HG03469 (cell line): ENCODE results near the gene UIMC1.
"Not testable (repeated sequence)": the region's sequence is repeated elsewhere in the genome, so short reads cannot be mapped to it uniquely, and the experiment has no call there.

ENCODE experiments used
- ATAC-seq: cut with Tn5 transposase; IDR thresholded peaks from one replicate; pipeline ENCODE4 v1.9.1; 2021; ENCODE audit warnings: mild to moderate bottlenecking, moderate library complexity, moderate number of reproducible peaks; ENCODE audit not compliant: unreplicated experiment

The UIMC1 gene

DNA sequence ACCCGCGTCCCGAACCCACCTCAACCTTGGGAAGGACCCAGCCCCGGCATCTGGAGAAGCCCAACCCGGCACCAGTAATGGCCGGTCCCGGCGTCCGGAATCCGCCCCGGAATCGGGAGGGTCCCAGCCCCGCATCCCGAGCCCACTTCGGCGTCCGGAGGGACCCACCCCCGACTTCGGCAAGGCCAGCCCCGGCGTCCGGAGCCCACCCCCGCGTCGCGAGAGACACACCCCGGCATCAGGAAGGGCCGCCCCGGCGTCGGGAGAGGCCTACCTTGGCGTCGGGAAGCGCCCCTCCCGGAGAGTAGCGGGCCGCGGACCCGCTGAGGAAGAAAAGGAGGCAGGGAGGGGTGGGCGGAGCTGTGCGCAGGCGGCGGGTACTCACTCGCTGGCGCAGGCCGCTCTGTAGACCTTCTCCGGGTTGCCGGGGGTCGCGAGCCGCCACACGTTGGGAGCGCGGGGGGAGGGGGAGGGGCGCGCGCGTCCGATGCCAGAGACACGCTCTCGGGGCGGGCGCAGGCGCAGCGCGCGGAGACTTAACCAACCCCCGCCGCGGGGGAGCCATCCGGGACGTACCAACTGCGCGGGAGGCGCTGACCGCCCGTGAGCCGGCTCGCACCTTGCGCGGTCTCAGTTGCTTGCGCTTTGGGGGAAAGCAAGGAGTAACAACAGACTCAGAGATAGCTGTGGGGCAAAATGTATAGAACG lies at the start of gene UIMC1:
TSS of gene UIMC1 (minus strand) at position 515 of the 708 bp plus-strand sequence. CDS start 24,164 bp downstream, outside the sequence.
- ATAC-seq, result peak; percentile 64

DNA sequence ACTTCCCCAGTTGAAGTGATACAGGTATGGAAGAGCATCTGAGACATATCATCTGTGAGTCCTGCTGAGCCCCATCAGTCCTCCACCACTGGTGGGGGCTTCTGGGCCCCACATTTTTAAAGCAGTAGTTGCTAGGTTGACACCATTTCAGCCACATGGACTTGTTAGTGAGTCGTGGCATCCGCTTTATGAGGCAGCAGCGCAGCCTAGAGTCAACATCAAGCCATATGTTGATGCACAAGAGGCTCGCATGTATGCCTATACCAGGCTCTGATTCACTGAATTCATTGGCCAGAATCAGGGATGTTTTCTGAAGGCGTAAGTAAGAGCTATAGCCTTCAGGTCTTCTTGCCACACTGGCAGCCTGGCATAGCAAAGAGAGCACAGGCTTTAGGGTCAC lies 42.7 kb upstream of the UIMC1 start:
- no peak for ATAC-seq

DNA sequence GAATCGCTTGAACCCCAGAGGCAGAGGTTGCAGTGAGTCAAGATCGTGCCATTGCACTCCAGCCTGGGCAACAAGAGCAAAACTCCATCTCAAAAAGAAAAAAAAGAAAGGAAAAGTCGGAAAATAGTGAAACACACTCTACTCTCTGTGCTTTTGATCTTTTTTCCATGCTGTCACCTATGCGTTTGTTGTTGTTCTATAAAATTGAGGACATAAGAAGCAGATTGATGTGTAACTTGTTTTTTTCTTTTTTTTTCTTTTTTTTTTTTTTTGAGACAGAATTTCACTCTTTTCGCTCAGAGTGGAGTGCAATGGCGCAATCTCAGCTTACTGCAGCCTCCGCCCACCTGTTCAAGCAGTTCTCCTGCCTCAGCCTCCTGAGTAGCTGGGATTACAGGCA lies 42.0 kb upstream of the UIMC1 start:
- not testable (repeated sequence) for ATAC-seq

DNA sequence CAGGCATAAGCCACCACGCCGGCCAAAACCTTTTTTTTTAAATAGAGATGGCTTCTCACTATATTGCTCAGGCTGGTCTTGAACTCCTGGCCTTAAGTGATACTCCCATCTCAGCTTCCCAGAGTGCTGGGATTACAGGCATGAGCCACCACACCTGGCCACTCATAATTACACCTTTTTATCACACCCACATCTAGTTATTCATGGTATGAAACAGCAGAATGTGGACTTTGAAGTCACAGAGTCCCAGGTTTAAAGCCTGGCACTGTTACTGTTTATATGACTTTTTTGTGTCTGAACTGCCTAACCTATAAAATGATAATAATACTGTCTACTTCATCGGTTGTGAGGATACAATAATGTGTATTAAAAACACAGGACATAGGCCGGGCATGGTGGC lies 39.1 kb upstream of the UIMC1 start:
- no peak for ATAC-seq

DNA sequence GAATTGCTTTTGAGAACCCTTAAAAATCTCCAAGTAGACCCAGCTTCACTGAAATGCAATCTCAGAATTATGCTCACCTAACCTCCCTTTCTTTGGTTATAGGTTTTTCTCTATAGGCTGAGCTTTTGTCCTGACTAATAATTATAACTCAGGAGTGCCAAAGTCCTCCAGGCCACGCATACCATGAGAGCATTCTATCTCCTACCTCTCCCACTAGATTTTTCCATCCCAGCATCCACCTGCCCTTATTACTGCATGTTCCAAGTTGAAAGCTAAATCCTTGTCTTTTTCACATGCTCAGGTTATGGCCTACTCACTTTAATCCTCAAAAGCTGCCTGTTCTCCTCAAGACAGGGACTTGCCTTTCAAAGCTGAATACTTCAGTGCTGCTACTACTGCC lies 38.1 kb upstream of the UIMC1 start:
- no peak for ATAC-seq

DNA sequence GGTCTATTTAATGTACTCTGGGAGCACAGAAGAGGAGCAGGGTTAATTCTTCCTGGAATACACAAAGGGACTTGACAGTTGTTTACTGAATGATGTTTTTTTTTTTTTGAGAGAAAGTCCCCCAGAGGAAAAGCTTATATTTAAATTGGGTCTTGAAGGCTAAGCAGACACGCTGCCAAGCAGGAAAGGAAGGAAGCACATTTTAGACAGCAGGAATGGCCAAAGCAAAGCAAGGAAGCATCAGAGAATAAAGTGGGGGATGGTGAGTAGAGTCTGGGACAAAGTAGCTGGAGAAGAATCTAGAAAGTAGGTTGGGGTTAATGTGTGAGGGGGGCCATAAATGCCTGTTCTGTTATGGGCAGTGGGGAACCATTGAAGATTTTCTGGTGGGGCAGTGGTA lies 37.4 kb upstream of the UIMC1 start:
- no peak for ATAC-seq

DNA sequence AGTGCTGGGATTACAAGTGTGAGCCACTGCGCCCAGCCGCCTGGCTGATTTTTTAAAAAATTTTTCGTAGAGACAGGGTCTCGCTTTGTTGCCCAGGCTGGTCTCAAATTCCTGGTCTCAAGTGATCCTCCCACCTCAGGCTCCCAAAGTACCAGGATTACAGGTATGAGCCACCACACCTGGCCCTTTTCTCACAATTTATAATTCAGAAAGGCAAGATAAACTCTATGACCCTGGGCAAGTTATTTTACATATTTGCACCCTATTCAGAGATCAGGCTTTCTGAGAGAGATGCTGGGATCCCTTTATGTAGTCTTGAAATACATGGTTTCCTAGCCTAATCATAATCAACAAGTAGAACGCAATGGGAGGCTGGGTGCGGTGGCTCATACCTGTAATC lies 36.5 kb upstream of the UIMC1 start:
- no peak for ATAC-seq

DNA sequence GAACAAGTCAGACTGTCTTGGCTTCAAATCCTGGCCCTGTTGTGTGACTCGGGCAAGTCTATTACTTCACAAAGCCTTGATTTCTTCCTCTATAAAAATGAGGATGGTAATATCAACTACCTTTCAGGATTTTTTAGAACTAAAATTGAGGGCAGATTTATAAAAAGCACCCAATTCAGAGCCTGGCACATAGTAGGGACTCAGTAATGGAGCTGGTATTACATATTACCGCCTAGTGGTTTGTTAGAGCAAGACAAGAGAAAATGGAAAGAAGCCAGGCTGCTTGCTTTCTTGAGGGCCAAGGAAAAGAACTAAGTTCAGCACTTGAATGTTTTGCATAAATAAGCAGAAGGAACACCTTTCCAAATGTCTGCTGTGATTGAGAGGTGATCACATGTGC lies 35.4 kb upstream of the UIMC1 start:
- ATAC-seq, result no peak

DNA sequence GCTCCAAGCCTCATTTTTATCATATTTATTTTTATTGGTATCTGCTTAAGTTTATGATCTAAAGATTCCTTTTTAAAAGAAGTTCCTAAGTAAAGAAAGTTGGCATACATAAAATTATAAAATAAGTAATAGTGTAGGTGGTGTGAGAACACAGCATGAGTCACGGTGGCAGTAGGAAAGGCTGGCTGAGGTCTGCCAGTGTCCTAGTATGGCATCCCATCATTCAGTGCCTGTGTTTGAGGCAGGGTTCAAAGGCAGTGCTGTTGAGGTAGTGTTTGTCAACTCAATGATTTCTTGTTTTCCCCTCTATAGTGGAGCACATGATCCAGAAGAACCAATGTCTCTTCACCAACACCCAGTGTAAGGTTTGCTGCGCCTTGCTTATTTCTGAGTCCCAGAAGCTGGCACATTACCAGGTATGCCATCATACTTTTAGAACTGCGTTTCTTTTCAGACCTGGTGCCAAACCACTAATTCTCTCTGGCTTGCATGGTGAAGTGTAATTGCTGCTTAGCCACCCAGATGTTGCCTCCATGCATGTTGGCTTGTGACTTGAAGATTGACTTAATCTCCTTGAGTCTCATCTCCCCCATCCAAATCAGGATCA lies 34.3 kb upstream of the UIMC1 start:
- no peak for ATAC-seq

DNA sequence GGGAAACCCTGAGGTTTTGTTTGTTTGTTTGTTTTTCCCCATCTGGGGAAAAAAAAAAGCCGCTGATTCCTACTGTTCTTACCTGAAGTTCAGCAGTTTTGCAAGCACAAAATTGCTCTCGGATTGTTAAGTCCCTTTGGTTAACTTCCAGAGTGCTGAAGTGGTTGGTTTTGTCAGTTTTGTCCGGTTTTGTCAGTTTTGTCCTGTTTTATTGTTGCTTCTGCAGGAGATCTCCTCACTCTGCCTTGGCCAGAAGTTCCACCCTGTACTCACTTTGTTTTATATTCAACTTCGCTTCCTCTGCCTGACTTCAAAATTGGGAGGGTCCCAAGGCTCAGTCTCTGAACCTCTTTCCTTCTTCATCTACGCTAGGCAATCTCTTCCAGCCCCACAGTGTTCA lies 30.3 kb upstream of the UIMC1 start:
- ATAC-seq, result no peak

DNA sequence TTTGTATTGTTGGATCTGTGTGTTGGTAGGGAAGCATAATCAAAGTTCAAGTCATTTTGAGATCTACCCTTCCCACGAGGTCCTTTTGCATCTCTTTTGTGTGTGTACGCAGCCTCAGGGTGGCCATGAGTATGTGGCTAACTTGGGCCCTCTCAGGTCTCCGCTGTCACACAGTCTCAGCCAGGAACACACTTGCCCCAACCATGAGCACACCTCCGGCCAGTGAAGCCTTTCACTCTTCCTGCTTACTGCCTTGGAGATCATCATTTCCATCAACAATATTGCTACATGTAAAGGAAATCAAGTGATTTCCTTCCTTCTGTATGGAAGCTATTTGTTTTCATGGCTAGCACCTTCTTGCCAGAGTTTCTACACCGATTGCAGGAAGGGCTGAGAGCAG lies 29.9 kb upstream of the UIMC1 start:
- no peak for ATAC-seq

DNA sequence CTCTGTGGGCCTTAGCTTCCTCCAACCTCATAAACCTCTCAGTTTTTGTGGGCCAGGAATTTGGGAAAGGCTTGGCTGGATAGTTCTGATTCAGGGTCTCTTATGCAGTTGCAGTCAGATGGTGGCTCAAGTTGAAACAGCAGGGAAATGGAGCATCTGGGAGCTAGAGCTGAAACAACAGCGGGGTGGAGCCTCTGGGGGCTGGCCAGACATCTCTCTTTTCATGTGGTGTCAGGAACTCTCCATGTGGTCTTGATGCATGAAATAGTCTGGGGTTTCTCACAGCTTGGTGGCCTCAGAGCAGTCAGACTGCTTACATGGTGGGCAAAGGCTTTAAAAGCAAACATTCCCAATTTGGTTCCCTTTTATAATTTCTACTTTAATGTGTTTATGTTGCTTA lies 29.4 kb upstream of the UIMC1 start:
- no peak for ATAC-seq

DNA sequence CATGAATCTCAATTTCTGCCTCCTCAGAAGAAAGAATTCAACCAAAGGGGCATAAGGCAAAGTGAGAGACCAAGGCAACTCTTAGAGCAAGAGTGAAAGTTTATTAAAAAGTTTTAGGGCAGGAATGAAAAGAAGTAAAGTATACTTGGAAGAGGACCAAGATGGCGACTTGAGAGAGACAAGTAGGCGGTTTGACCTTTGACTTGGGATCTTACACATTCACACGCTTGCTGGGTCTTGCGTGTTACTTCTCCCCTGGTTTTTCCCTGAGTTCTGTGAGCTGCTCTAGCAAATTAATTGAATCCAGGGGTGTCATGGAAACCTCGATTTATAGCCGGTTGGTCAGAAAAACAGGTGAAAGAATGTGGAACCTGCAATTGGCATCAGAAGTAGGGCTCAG lies 22.9 kb upstream of the UIMC1 start:
- ATAC-seq, result no peak

DNA sequence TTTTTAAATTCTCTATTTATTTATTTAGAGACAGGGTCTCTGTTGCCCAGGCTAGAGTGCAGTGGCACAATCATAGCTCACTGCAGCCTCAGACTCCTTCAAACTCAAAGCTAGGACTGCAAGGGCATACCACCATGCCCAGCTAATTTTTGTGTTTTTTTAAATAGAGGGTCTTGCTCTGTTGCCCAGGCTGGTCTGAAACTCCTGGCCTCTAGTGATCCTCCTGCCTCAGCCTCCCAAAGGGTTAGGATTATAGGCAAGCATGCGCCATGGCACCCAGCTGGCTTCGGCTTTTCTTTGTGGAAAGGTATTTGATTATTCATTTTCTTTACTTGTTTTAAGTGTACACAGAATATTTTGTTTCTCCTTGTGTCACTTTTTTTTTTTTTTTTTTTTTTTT lies 21.1 kb upstream of the UIMC1 start:
- no peak for ATAC-seq

DNA sequence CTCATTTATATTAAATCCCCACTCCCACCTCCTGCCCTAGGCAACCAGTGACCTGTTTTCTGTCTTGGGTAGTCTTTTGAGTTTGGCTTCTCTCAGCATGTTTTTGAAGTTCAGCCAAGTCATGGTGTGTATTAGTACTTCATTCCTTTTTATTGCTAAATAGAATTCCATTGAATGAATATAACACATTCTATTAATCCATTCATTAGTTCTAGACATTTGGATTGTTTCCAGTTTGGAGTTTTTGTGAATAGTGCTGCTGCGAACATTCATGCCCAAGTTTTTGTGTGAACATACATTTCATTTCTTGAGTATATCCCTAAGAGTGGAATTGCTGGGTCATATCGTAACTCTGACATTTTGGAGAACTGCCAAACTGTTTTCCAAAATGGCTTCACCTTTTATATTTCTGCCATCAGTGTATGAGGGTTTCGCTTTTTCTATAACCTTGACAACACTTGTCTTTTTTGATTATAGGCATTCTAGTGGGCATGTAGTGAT lies 18.6 kb upstream of the UIMC1 start:
- ATAC-seq, result no peak

DNA sequence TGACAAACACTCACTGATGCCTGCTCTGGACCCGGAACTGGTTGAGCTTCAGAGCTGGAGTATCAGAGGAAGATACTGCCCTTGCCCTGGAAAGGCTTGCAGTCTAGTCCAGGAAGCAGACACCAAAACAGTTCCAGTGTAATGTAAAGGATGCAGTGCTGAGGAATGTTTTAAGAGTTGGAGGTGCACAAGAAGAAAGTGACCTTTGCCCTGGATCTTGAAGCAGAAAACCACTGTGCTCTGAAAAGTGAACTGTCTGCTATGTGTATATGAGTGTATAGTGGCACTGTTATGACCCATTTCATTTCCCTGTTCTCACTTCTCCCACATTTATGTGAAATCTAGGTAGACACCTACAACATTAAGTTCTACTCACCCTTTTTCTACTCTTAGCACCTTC lies 18.0 kb upstream of the UIMC1 start:
- no peak for ATAC-seq

DNA sequence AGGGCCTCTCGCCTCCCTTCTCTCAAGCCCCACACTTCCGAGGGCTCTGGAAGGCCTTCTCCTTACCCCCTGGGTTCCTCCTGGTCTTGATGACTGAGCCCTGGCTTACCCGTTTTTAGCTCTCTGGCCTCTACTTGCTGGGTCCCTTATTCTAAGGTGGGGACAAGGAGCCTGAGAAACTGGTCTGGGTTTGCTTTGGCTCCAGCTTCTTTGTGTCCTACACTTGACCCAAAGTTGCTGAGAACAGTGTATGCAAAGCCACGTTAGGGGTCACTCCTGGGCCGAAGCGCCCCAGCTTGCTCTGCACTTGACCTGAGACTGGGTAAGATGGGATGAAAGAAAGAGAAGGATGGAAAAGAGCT lies 16.7 kb upstream of the UIMC1 start:
- ATAC-seq, result no peak

DNA sequence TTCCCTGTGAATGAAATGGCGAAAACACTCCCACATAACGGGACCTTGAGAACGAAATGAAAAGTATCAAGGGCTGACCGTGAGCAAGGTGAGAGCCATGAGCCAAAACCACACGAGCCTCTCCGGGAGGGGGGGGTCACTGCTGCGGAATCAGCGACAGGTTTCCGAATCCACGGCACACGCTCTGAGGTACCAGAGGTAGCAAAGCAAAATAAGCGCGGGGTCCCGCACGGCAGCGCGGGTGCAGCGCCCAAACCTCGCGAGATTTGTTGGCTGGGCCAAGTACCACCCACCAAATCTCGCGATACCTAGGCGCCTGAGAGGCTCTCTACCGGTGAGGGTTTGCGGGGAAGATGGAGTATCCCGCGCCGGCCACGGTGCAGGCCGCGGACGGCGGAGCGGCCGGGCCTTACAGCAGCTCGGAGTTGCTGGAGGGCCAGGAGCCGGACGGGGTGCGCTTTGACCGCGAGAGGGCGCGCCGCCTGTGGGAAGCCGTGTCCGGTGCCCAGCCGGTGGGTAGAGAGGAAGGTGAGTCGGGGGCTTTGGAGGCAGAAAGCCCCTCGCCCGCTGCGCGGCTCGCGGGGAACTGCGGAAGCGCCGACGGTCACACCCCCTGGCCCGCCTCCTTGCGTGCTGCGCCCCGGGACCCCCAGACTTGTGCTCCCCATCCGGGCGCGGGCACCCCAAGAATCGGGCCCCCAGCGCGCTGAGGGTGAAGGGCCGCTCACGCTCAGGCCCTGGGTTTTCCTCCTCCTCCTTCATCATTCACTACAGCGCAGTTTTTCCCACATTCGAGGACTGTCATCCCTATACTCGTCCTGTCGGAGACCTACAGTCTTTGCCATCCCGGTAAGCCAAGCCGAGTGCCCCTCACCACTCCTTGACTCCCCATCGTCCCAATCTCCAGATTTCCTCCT lies 16.1 kb upstream of the UIMC1 start, which contains the start of gene ZNF346:
TSS of gene ZNF346 (plus strand) at position 311 of the 917 bp plus-strand sequence. CDS start at position 354, 43 bp downstream.
- peak; percentile 88 for ATAC-seq

DNA sequence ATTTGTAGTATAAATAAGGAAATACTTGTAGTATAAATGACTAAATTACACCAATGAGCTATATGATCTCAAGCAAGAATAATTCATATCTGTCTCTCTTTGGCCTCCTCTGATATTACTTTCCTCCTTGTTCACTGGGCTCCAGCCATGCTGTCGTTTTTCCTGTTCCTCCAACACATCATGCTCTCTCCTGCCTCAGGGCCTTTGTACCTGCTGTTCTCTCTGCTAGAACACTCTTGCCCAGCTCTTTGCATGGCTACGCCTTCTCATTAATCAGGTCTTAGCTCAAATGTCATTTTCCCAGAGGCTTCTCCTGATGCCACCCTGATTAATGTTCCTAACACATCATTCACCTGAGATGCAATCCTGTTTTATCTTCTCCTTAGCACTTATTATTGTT lies 13.5 kb upstream of the UIMC1 start:
- ATAC-seq, result no peak

DNA sequence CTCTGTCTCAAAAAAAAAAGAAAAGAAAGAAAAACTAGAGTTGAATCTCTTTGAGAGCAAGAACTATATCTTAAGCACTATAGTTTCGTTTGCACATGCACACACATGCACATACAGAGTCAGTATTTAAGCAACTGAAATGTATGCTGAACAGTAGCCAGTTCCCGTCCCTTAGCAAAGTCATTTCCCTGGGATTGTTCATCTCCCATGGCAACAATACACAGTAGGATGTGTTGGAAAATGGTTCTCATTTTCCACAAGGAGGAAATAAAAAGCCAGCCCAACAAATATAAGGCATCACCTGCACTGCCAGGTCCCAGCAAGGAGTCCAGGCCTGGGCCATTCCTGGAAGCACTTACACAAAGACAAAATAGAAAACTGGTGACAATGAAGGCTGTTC lies 11.8 kb upstream of the UIMC1 start:
- no peak for ATAC-seq

DNA sequence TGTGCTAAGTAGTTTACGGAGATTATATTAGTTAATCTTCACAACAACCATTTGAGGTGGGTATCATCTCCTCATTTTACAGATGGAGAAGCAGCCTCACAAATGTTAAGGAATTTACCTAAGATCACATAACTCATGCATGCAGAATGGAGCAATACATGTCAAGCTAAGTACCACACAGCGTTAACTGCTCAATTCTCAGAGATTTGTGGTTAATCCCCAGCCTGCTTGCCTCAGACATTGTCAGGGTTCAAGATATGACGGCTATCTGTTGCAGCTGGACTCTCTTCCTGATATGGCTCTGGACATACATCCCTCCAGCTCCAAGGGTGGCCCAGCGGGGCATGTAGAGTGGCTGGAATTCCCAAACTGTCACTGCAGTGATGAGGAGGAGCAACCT lies 8.6 kb upstream of the UIMC1 start:
- ATAC-seq, result no peak

DNA sequence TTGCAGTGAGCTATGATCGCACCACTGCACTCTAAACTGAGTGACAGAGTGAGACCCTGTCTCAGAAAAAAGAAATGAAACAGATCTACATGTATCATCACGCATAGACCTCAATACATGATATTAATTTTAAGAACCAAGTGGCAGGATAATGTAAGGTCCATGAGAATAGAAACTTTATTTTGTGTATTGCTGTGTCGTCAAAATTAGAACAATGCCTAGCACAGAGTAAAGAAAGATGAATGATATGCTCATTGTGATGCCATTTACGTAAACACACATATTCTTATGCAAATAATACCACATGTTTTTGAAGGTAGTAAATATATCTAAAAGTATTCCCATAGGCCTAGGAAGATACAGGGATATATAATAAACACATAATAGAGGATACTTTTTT lies 3.6 kb upstream of the UIMC1 start:
- no peak for ATAC-seq
